Panc1 (cell line): ENCODE results near the gene TLE6. TPM values are rescaled to one million over a fixed set of nuclear protein-coding genes. Genes with fewer than 3 reads are reported as not detected.

Source experiments
- ATAC-seq: fragments of 200-7000 bp; cut with Tn5 transposase; 2 replicates; pipeline ENCODE4 v1.9.1; 2020; ENCODE audit warnings: mild to moderate bottlenecking, moderate library complexity
- BruUV-seq: library from RNA; stranded (reverse); fragments of 400-500 nt; replicated peaks from 2 replicates; lab custom pipeline; 2021; lab: Mats Ljungman, UMichigan
- CTCF ChIA-PET: fragments of 300-600 bp; sonication (Branson Sonifier 250); formaldehyde crosslinking; loops from one replicate; lab custom pipeline; 2022; ENCODE audit warnings: antibody characterized with exemption; lab: Charles Lee
- POLR2A ChIA-PET: fragments of 300-600 bp; sonication (Branson Sonifier 250); formaldehyde crosslinking; loops from one replicate; lab custom pipeline; 2022; ENCODE audit warnings: antibody characterized with exemption; lab: Charles Lee
- DNase-seq: peaks from one replicate; pipeline ENCODE4 v3.0.0-alpha.2; 2010; ENCODE audit warnings: low read depth, low spot score
- H3K27ac ChIP-seq: 2 replicates; pipeline ENCODE4 v1.5.1; 2011; ENCODE audit warnings: mild to moderate bottlenecking, low read length, inconsistent platforms
- H3K27me3 ChIP-seq: fragments of 200-500 bp; sonication (Bioruptor generic); 2 replicates; pipeline ENCODE4 v1.6.0; 2014; ENCODE audit warnings: low read length, inconsistent platforms; ENCODE audit not compliant: control insufficient read depth, insufficient read depth
- H3K36me3 ChIP-seq: fragments of 200-500 bp; sonication (Bioruptor generic); 2 replicates; pipeline ENCODE4 v1.5.1; 2014; ENCODE audit warnings: inconsistent platforms, mild to moderate bottlenecking, low read length, moderate library complexity; ENCODE audit not compliant: control insufficient read depth, insufficient read depth
- H3K4me1 ChIP-seq: 2 replicates; pipeline ENCODE4 v1.5.1; 2011; ENCODE audit warnings: inconsistent platforms, mild to moderate bottlenecking, low read length, moderate library complexity; ENCODE audit not compliant: control insufficient read depth, insufficient read depth
- H3K4me3 ChIP-seq, 2 experiments: 2 replicates each; pipeline ENCODE4 v1.5.1; 2011 to 2012; ENCODE audit warnings: low read depth in 2 of 2, low read length in 2 of 2, mild to moderate bottlenecking in 2 of 2, inconsistent platforms in 1 of 2, moderate library complexity in 1 of 2
- H3K9me3 ChIP-seq: fragments of 200-500 bp; sonication (Bioruptor generic); 2 replicates; pipeline ENCODE4 v1.5.1; 2014; ENCODE audit warnings: low read depth, mild to moderate bottlenecking, inconsistent platforms, low read length, moderate library complexity; ENCODE audit not compliant: control insufficient read depth, insufficient read depth
- CTCF ChIP-seq: fragments of 450-650 bp; IDR thresholded peaks from 2 replicates; pipeline ENCODE4 v1.5.1; 2017; ENCODE audit warnings: mild to moderate bottlenecking
- POLR2AphosphoS5 ChIP-seq: IDR thresholded peaks from 2 replicates; pipeline ENCODE4 v1.6.1; 2012; ENCODE audit warnings: mild to moderate bottlenecking, low read depth, low read length, moderate library complexity
- REST ChIP-seq, 2 experiments: IDR thresholded peaks; 2 replicates each; pipeline ENCODE4 v1.6.1; 2011 to 2012; ENCODE audit warnings: low read depth in 2 of 2, control low read depth in 1 of 2, low read length in 1 of 2, mild to moderate bottlenecking in 1 of 2, moderate library complexity in 1 of 2; ENCODE audit not compliant: insufficient read depth in 1 of 2
- SIN3A ChIP-seq: IDR thresholded peaks from 2 replicates; pipeline ENCODE4 v1.6.1; 2012; ENCODE audit warnings: low read depth, mild to moderate bottlenecking, low read length, moderate library complexity, borderline replicate concordance; ENCODE audit not compliant: insufficient read depth
- TCF7L2 ChIP-seq: IDR thresholded peaks from 2 replicates; pipeline ENCODE4 v1.6.1; 2011; ENCODE audit warnings: mild to moderate bottlenecking, low read depth, low read length, inconsistent platforms
- in situ Hi-C: cut with HindIII; loops from 2 replicates; pipeline ENCODE4 v1.10.0; 2016; ENCODE audit warnings: low sequenced_read_pairs, low pct_unique_long_range_greater_than_20kb
- intact Hi-C: fragments of 100-400 bp; cut with micrococcal nuclease; formaldehyde crosslinking; loops from one replicate; pipeline ENCODE4 v1.10.0; 2022; ENCODE audit not compliant: unreplicated experiment
- total RNA-seq: library from RNA; stranded (reverse); gene quantifications from one replicate; pipeline ENCODE4 v1.2.1, GENCODE V29; 2021; ENCODE audit not compliant: unreplicated experiment

Gene TLE6
- total RNA-seq, 1 experiment from 2014 or later, result 4.0 TPM

- no TSS peak for BruUV-seq
- TF ChIP-seq CTCF (no peak; the same call in 1 of the 2 replicates), POLR2AphosphoS5 (no peak)
- no peaks in the 10 kb centered on the region for H3K27me3 ChIP-seq
- intact Hi-C loops, result no loop called here
- POLR2A ChIA-PET, result no interaction called here
- peaks cover 7% of the 10 kb centered on the region for H3K4me1 ChIP-seq
- H3K36me3 ChIP-seq, result no peaks in the 10 kb centered on the region
- H3K27ac ChIP-seq, result no peak overlapping the region
- in situ Hi-C loops, result no loop called here
- no peak for ATAC-seq
- DNase-seq, result no peak
- CTCF ChIA-PET, result interaction anchor here (0.7 kb wide), 1 partner anchor 36 kb away, joined by 3 read pairs; no protein-coding TSS in a partner anchor
- H3K4me3 ChIP-seq, result no peak overlapping the region
- H3K9me3 ChIP-seq, result no peaks in the 10 kb centered on the region
Measured at GRCh38 chr19:3039641-3040077, 62.3 kb downstream of the TLE6 start.

DNA sequence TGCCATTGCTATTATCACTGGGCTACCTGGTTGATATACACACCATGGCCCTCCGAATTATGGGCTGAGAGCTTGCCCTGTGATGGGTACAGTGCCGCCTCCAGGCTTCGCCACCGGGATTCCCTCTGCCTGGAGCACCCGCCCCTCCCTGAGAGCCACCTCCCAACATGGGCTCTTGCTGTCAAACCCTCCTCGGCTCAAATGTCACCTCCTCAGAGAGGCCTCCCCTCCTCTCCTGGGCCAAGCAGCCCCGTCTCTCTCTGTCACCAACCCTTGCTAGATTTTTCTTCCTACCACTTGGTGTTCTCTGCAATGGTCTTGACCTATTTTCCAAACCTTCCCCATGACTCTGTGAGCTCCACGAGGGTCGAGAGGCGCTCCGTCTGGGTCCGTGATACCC lies 64.0 kb downstream of the TLE6 start:
- intact Hi-C loops, result no loop called here
- no peak overlapping the region for H3K4me3 ChIP-seq
- ChIA-PET CTCF (no interaction called here), POLR2A (no interaction called here)
- TF ChIP-seq CTCF (no peak), REST (IDR thresholded peaks at IDR 0.05; ENCODE audit: insufficient read depth in 1 of 2, low read depth in 2 of 2, low read length in 1 of 2) (no peak), SIN3A (no peak), POLR2AphosphoS5 (no peak), TCF7L2 (no peak)
- peaks cover 7% of the 10 kb centered on the region for H3K4me1 ChIP-seq
- ATAC-seq, result no peak
- DNase-seq, result no peak
- H3K9me3 ChIP-seq, result no peaks in the 10 kb centered on the region
- BruUV-seq, result no TSS peak
- H3K27ac ChIP-seq, result no peak overlapping the region
- H3K36me3 ChIP-seq, result no peaks in the 10 kb centered on the region
- no peaks in the 10 kb centered on the region for H3K27me3 ChIP-seq
- in situ Hi-C loops, result no loop called here
